Right kidney (tissue), 9 donors: ENCODE data around the gene ASTN1.
A peak's percentile ranks its signal among the peaks of the same experiment; 100 is the strongest.

Source experiments
- DNase-seq: peaks from one replicate; pipeline ENCODE4 v3.0.0-alpha.2; 2016
- long read RNA-seq, 8 donors: transcript quantifications; one replicate each; lab custom pipeline, GENCODE V29; 2026

The ASTN1 gene
- long read RNA-seq, donor 1: 0 reads
- long read RNA-seq, donor 2: 0 reads
- long read RNA-seq, donor 3: 0 reads
- long read RNA-seq, donor 4: 0 reads
- long read RNA-seq, donor 5: 0 reads
- long read RNA-seq, donor 6: 0 reads
- long read RNA-seq, donor 7: 0 reads
- long read RNA-seq, donor 8: 0 reads

- DNase-seq: peak; percentile 76
Observed at GRCh38 chr1:177164380-177165068, at the start of gene ASTN1. ASTN1 (minus strand) TSS chr1:177164712; CDS start chr1:177164676, 36 bp downstream.

GRCh38 chr1:177211231-177211630 lies 46.7 kb upstream of the ASTN1 start:
- DNase-seq: no peak

GRCh38 chr1:177210071-177210470 lies 45.6 kb upstream of the ASTN1 start:
- DNase-seq: no peak

GRCh38 chr1:177209357-177209756 lies 44.8 kb upstream of the ASTN1 start:
- DNase-seq: no peak

GRCh38 chr1:177208920-177209319 lies 44.4 kb upstream of the ASTN1 start:
- no peak for DNase-seq

GRCh38 chr1:177206831-177207355 lies 42.4 kb upstream of the ASTN1 start:
- DNase-seq: no peak

- DNase-seq: no peak
Observed at GRCh38 chr1:177200290-177200689, 35.8 kb upstream of the ASTN1 start.

- no peak for DNase-seq
Observed at GRCh38 chr1:177198243-177198642, 33.7 kb upstream of the ASTN1 start.

GRCh38 chr1:177190308-177190970 lies 25.9 kb upstream of the ASTN1 start:
- DNase-seq: no peak

GRCh38 chr1:177186639-177187038 lies 22.1 kb upstream of the ASTN1 start:
- no peak for DNase-seq

GRCh38 chr1:177185209-177185608 lies 20.7 kb upstream of the ASTN1 start:
- no peak for DNase-seq

- DNase-seq: no peak
Observed at GRCh38 chr1:177183836-177184235, 19.3 kb upstream of the ASTN1 start.

- peak; percentile 74 for DNase-seq
Observed at GRCh38 chr1:177181631-177182291, 17.2 kb upstream of the ASTN1 start.

- no peak for DNase-seq
Observed at GRCh38 chr1:177181280-177181630, 16.7 kb upstream of the ASTN1 start.

- DNase-seq: no peak
Observed at GRCh38 chr1:177174921-177175634, 10.6 kb upstream of the ASTN1 start.

- DNase-seq: no peak
Observed at GRCh38 chr1:177173976-177174375, 9.5 kb upstream of the ASTN1 start.

- no peak for DNase-seq
Observed at GRCh38 chr1:177172866-177173265, 8.4 kb upstream of the ASTN1 start.

- DNase-seq: no peak
Observed at GRCh38 chr1:177172272-177172671, 7.8 kb upstream of the ASTN1 start.

GRCh38 chr1:177171536-177172123 lies 7.1 kb upstream of the ASTN1 start:
- DNase-seq: no peak

GRCh38 chr1:177170756-177171535 lies 6.4 kb upstream of the ASTN1 start, which contains the start of gene BRINP2:
BRINP2 (plus strand) TSS chr1:177170958; CDS start chr1:177229877, 58,919 bp downstream.
- peak; percentile 77 for DNase-seq

- DNase-seq: no peak
Observed at GRCh38 chr1:177165069-177165439, 542 bp upstream of the ASTN1 start.
